ENCODE results near the gene FAM3A. TPM values are rescaled to one million over a fixed set of nuclear protein-coding genes. Genes with fewer than 3 reads are reported as not detected.
A peak's percentile ranks its signal among the peaks of the same experiment; 100 is the strongest.

FAM3A gene
- total RNA-seq, 8 experiments from 2014 or later, result 18.2 to 36.6 (median 22.6) TPM

DNA sequence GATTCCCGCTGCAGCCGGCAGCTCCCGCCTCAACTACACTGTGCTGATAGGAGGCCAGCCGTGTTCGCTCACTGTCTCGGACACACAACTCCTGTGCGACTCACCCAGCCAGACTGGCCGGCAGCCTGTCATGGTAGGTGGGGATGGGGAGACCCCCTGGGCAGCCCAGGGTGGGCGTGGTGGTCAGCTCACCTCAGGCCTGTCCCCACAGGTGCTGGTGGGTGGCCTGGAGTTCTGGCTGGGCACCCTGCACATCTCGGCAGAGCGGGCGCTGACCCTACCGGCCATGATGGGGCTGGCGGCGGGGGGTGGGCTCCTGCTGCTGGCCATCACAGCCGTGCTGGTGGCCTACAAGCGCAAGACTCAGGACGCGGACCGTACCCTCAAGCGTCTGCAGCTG is 48.5 kb downstream of the FAM3A start:
- ATAC-seq (replicated peaks in 6 of 8), result no peak
- no CpG with 5 or more reads among the region's 21 CpGs for WGBS, 10 experiments
- Histone ChIP-seq H3K4me3 (no peak overlapping the region), H3K4me1 (replicated peaks in 1 of 2) (no peaks in the 10 kb centered on the region), H3K27ac (no peak overlapping the region)
- in situ Hi-C loops (cut with MboI; ENCODE audit: low pct_unique_long_range_greater_than_20kb in 2 of 9, low sequenced_read_pairs in 9 of 9, unreplicated experiment in 9 of 9), result no loop called here

DNA sequence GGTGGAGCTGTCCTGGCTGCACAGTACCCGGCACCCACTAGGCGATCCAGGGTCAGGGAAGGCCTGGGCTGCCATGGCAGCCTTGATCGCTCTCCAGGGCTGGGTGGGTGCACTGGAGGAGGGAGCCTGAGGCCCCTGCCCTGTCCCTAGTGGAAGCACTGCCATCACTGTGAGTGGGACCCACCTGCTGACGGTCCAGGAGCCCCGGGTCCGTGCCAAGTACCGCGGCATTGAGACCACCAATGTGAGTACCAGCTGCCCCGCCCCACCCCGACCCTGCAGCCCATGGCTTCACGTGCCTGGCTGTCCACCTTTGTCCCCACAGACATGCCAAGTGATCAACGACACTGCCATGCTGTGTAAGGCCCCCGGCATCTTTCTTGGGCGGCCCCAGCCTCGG is 49.1 kb downstream of the FAM3A start:
- no peak for ATAC-seq (replicated peaks in 6 of 8)
- Histone ChIP-seq H3K27ac (no peak overlapping the region), H3K4me3 (no peak overlapping the region), H3K4me1 (replicated peaks in 1 of 2) (peaks cover 0 to 2% of the 10 kb centered on the region in 2 donors)
- WGBS, 10 experiments, result 96% methylated on average over 5 of the region's 15 CpGs; no CpG with 5 or more reads in 9 of the 10 experiments
- in situ Hi-C loops (cut with MboI; ENCODE audit: low pct_unique_long_range_greater_than_20kb in 2 of 9, low sequenced_read_pairs in 9 of 9, unreplicated experiment in 9 of 9), result no loop called here

DNA sequence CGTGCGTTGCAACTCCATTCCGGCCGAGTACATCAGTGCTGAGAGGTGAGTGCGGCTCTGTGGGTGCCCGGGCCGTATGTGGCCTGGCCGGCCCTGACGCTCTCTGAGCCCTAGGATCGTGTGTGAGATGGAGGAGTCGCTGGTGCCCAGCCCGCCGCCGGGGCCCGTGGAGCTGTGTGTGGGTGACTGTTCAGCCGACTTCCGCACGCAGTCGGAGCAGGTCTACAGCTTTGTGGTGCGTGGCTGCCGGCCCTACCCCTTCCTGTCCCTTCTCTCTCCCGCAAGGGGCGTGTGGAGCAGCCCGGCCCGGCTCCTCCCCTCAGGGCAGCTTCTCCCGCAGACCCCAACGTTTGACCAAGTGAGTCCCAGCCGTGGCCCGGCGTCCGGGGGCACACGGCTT is 50.0 kb downstream of the FAM3A start:
- peaks cover 0 to 3% of the 10 kb centered on the region in 2 donors for H3K4me1 ChIP-seq (replicated peaks in 1 of 2)
- H3K4me3 ChIP-seq, result no peak overlapping the region
- in situ Hi-C loops (cut with MboI; ENCODE audit: low pct_unique_long_range_greater_than_20kb in 2 of 9, low sequenced_read_pairs in 9 of 9, unreplicated experiment in 9 of 9), result no loop called here
- no peak for ATAC-seq (replicated peaks in 6 of 8)
- whole genome bisulfite sequencing, 10 experiments, result 100% methylated on average over 3 of the region's 32 CpGs; no CpG with 5 or more reads in 9 of the 10 experiments
- no peak overlapping the region for H3K27ac ChIP-seq

DNA sequence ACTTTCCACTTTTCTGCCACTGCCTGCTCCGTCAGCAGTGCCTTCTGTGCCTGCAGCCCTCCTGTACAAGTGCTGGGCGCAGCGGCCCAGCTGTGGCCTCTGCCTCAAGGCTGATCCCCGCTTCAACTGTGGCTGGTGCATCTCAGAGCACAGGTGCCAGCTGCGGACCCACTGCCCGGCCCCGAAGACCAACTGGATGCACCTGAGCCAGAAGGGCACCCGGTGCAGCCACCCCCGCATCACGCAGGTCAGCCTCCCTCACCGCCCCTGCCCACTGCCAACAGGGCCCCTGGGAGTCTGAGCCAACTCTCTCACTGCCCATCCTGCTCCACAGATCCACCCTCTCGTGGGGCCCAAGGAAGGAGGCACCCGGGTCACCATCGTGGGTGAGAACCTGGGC is 50.4 kb downstream of the FAM3A start:
- WGBS, 10 experiments, result 67 to 93% methylated on average over 3 to 8 of the region's 14 CpGs; no CpG with 5 or more reads in 8 of the 10 experiments
- Histone ChIP-seq H3K4me1 (replicated peaks in 1 of 2) (peaks cover 1 to 3% of the 10 kb centered on the region in 2 donors), H3K27ac (no peak overlapping the region), H3K4me3 (no peak overlapping the region)
- in situ Hi-C loops (cut with MboI; ENCODE audit: low pct_unique_long_range_greater_than_20kb in 2 of 9, low sequenced_read_pairs in 9 of 9, unreplicated experiment in 9 of 9), result no loop called here
- ATAC-seq (replicated peaks in 6 of 8), result no peak

DNA sequence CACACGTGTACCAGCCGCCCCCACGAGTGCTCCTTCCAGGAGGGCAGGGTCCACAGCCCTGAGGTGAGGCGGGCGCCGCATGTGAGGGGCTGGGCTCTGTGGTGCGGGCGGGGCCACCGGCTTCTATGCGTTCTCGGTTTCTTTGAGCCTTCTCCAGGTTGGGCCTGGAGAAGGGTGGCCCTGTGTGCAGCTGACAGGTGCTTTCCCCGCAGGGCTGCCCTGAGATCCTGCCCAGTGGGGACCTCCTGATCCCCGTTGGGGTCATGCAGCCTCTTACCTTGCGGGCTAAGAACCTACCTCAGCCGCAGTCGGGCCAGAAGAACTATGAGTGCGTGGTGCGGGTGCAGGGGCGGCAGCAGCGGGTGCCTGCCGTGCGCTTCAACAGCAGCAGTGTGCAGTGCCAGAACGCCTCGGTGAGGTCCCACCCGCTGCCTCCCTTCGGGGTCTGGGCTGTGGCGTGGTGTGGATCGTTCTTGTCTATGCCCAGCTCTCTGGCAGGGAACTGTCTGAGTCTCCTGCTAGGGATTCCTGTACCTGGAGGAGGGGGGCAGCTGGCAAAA is 51.1 kb downstream of the FAM3A start:
- WGBS, 10 experiments, result 76 to 93% methylated on average over 3 to 8 of the region's 28 CpGs; no CpG with 5 or more reads in 8 of the 10 experiments
- in situ Hi-C loops (cut with MboI; ENCODE audit: low pct_unique_long_range_greater_than_20kb in 2 of 9, low sequenced_read_pairs in 9 of 9, unreplicated experiment in 9 of 9), result no loop called here
- no peak overlapping the region for H3K4me3 ChIP-seq
- no peak for ATAC-seq (replicated peaks in 6 of 8)
- no peak overlapping the region for H3K27ac ChIP-seq
- peaks cover 7% of the 10 kb centered on the region in 2 donors for H3K4me1 ChIP-seq (replicated peaks in 1 of 2)

DNA sequence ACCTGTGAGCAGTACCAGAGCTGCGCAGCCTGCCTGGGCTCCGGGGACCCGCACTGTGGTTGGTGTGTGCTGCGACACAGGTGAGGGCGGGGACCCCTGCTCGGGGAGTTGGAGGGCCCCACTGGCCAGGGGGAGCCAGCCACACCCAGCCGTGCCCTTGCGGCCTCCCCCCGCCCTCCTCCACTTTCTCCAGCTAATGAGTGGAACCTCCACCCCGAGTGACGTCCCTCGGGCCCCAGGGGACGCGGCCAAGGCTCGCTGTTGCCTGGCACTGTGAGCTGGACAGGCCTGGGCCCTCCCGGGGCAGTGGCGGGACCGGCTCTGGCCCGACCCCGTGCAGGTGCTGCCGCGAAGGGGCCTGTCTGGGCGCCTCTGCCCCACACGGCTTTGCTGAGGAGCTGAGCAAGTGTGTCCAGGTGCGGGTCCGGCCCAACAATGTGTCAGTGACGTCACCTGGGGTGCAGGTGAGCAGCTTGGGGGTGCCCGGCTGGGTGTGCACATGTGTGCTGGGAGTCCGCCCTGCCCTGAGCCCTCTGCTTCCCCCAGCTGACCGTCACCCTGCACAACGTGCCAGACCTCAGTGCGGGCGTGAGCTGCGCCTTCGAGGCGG is 52.3 kb downstream of the FAM3A start:
- in situ Hi-C loops (cut with MboI; ENCODE audit: low pct_unique_long_range_greater_than_20kb in 2 of 9, low sequenced_read_pairs in 9 of 9, unreplicated experiment in 9 of 9), result no loop called here
- Histone ChIP-seq H3K4me1 (replicated peaks in 1 of 2) (peaks cover 7% of the 10 kb centered on the region in 2 donors), H3K27ac (no peak overlapping the region), H3K4me3 (no peak overlapping the region)
- WGBS, 10 experiments, result 90% methylated on average over 6 of the region's 36 CpGs; no CpG with 5 or more reads in 9 of the 10 experiments
- ATAC-seq (replicated peaks in 6 of 8), result no peak

DNA sequence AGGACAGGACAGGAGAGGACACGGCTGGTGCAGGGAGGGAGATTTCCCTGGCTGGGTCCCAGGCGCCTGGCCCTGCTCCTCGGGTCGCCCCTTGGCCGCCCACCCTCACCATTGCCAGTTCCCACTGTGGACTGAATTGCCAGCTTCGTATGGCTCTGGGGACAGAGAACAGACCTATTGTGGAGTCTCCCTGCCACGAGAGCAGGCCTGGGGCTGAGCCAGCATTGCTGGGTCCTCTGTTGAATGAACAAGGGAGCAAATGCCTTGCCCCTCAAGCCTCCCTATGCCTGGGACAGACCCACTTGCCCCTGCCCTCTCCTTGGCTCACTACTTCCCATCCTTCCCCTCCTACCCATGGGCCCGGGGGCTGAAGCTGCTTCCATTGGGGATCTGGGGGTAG is 53.6 kb downstream of the FAM3A start:
- H3K27ac ChIP-seq, result no peak overlapping the region
- H3K4me3 ChIP-seq, result no peak overlapping the region
- in situ Hi-C loops (cut with MboI; ENCODE audit: low pct_unique_long_range_greater_than_20kb in 2 of 9, low sequenced_read_pairs in 9 of 9, unreplicated experiment in 9 of 9), result no loop called here
- peaks cover 7% of the 10 kb centered on the region in 2 donors for H3K4me1 ChIP-seq (replicated peaks in 1 of 2)
- no peak for ATAC-seq (replicated peaks in 6 of 8)
- no CpG with 5 or more reads among the region's 8 CpGs for WGBS, 10 experiments

DNA sequence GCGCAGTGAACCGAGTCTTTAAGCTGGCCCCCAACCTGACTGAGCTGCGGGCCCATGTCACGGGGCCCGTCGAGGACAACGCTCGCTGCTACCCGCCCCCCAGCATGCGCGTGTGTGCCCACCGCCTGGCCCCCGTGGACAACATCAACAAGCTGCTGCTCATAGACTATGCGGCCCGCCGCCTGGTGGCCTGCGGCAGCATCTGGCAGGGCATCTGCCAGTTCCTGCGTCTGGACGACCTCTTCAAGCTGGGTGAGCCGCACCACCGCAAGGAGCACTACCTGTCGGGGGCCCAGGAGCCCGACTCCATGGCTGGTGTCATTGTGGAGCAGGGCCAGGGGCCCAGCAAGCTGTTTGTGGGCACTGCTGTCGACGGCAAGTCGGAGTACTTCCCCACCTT is 55.7 kb downstream of the FAM3A start:
- 72% methylated on average over 9 of the region's 26 CpGs; no CpG with 5 or more reads in 9 of the 10 experiments for WGBS, 10 experiments

DNA sequence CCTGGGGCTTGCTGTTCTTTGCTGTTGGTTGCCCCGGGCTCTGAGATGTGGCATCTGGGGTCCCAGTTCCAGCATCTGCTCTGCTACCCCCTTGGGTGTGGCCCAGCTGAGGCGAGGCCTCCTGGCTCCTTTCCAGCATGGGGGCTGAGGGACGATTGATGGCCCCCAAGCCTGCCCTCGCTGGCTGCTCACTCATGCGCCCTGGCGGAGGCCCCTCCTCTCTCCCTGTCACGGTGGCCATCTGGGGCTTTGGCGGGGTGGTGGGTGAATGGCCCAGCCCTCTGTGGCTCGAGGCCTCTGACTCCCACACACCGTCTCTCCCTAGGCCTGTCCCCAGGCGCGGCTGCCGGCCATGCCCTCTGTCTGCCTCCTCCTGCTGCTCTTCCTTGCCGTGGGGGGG is 56.2 kb downstream of the FAM3A start:
- Histone ChIP-seq H3K27ac (peak overlapping the region; percentile 97 to 98), H3K4me3 (peak overlapping the region; percentile 76 to 90 (median 87)), H3K4me1 (replicated peaks in 1 of 2) (peaks cover 7% of the 10 kb centered on the region in 2 donors)
- no CpG with 5 or more reads among the region's 14 CpGs for WGBS, 10 experiments
- in situ Hi-C loops (cut with MboI; ENCODE audit: low pct_unique_long_range_greater_than_20kb in 2 of 9, low sequenced_read_pairs in 9 of 9, unreplicated experiment in 9 of 9), result no loop called here
- peak; percentile 15 to 66 (median 58) for ATAC-seq (replicated peaks in 6 of 8)

More for the DNA sequence above, 55.7 kb downstream of the FAM3A start:
- peak overlapping the region; percentile 76 to 90 (median 87) for H3K4me3 ChIP-seq
- in situ Hi-C loops (cut with MboI; ENCODE audit: low pct_unique_long_range_greater_than_20kb in 2 of 9, low sequenced_read_pairs in 9 of 9, unreplicated experiment in 9 of 9), result no loop called here
- ATAC-seq (replicated peaks in 6 of 8), result no peak
- H3K27ac ChIP-seq, result peak overlapping the region; percentile 97 to 98
- H3K4me1 ChIP-seq (replicated peaks in 1 of 2), result peaks cover 7% of the 10 kb centered on the region in 2 donors

DNA sequence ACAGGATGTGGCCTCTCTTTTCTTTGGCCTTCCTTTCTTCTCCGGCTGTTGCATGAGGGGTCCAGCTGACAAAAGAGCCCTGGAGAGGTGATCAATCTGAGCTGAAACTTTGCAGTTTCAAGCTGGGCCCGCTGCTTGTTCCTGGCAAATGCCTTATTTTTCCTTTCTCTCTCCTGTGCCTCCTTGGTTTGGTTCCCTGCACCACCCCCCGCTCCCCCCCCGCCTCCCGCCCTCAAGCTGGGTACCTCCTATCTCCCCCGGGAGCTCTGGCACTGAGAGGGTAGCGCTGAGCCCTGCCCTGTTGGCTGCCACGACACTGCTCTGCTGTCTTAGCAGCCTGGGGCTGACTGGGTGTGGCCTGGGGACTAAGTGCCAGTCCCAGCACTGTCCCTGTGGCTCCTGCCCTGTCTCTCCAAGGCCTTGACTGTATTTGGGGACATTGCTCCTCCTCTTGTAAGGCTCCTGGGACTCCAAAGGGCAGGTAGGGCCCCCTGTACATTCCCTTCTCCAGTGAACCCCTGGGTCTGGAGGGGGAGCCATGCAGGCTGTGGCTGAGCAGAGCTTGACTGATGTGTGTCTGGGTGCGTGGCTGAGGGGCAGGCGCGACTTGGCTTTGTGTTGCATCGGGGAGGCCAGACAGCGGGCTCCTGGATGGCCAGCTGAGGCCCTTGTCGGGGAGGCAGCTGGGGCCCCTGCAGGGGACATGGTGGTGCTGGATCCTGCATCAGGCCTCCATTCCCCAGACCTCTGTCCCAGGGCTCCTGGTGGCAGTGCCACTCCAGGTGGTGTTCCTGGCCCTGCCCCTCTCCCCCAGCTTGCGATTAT is 56.9 kb downstream of the FAM3A start:
- 0 to 24% methylated on average over 1 to 3 of the region's 15 CpGs; no CpG with 5 or more reads in 8 of the 10 experiments for WGBS, 10 experiments
- Histone ChIP-seq H3K4me3 (peak overlapping the region; percentile 76 to 90 (median 87)), H3K4me1 (replicated peaks in 1 of 2) (peaks cover 7% of the 10 kb centered on the region in 2 donors), H3K27ac (peak overlapping the region; percentile 97 to 98)
- ATAC-seq (replicated peaks in 6 of 8), result peak; percentile 30 to 58 (median 48)
- in situ Hi-C loops (cut with MboI; ENCODE audit: low pct_unique_long_range_greater_than_20kb in 2 of 9, low sequenced_read_pairs in 9 of 9, unreplicated experiment in 9 of 9), result no loop called here

DNA sequence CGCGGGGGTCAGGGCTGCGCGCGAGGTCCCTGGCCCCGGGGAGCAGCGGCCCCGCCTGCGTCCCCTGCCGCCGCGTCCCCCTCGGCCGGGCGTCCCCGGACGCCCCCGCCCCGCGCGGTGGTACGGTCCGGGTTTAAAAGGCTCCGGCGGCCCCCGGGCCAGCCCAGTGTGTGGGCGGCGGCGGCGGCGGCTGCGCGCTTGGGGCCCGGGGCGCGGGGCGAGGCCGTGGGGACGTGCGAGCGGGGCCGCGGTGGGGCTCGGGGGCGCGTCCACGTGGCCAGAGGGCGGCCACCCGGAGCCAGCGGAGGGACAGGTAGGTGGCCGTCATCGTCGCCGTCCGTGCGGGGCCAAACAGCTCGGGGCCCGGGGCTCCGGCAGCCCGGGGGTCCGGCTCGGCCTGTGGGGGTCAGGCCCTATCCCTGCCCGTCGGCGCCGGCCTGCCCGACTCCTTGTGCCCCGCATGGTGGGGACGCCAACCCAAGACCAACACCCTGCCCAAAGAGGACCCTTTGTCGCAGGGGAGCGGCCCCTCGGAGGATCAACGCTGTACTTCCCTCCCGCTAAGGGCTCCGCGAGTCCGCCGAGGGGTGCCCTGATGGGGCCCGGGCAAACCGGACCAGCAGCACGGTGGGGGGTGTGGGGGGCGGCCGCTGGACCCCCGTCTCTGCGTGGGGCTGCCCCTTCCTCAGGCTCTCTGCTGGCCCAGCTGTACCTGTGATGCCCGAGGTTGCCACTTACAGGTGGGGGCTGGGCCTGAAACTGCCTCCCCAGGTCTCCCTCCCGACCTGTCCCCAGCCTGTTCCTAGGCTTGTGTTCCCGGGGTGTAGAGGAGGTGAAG is 57.7 kb downstream of the FAM3A start, which contains the start of gene PLXNA3:
Gene PLXNA3, plus strand, starts transcription at position 166 of the 838 bp plus-strand sequence. CDS start 1,903 bp downstream, outside the sequence.
- in situ Hi-C loops (cut with MboI; ENCODE audit: low pct_unique_long_range_greater_than_20kb in 2 of 9, low sequenced_read_pairs in 9 of 9, unreplicated experiment in 9 of 9), result no loop called here
- no CpG with 5 or more reads among the region's 88 CpGs for WGBS, 10 experiments
- peak within 1 kb of the TSS; percentile 97 to 98 for H3K27ac ChIP-seq
- H3K4me1 ChIP-seq (replicated peaks in 1 of 2), result peaks cover 7% of the 10 kb centered on the region in 2 donors
- H3K4me3 ChIP-seq, result peak within 1 kb of the TSS; percentile 76 to 90 (median 87)
- ATAC-seq (replicated peaks in 6 of 8), result peak; percentile 66 to 83 (median 70)

DNA sequence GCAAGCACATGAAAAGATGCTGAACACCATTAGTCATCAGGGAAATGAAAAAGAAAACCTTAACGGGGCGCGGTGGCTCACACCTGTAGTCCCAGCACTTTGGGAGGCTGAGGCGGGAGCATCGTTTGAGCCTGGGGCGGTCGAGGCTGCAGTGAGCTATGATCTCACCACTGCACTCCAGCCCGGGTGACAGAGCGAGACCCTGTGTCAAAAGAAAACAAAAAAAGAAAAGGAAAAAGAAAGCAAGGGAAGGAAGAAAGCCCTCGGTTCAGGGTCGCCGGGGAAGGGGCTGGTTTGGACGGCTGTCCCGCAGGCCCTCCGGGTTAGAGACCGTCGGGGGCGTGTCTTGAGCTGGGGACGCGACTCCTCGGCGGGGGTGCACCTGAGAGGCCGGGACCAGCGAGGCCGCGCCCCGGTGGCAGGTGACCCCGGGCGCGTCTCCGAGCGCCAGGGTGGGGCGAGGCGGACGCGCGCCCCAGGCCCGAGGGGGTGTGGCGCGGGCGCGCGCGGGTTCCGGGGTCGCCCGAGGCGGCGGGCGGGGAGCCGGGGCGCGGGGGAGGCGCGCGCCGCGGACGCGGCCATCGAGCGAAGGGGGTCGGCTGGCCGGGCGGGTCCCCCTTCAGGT is 58.4 kb downstream of the FAM3A start:
- H3K4me1 ChIP-seq (replicated peaks in 1 of 2), result peaks cover 7% of the 10 kb centered on the region in 2 donors
- WGBS, 10 experiments, result 33 to 52% (median 38%) methylated on average over 3 to 7 of the region's 65 CpGs; no CpG with 5 or more reads in 7 of the 10 experiments
- H3K4me3 ChIP-seq, result peak overlapping the region; percentile 76 to 90 (median 87)
- peak overlapping the region; percentile 97 to 98 for H3K27ac ChIP-seq
- peak; percentile 27 to 55 (median 42) for ATAC-seq (replicated peaks in 6 of 8)
- in situ Hi-C loops (cut with MboI; ENCODE audit: low pct_unique_long_range_greater_than_20kb in 2 of 9, low sequenced_read_pairs in 9 of 9, unreplicated experiment in 9 of 9), result no loop called here
